HG03432 (cell line): ENCODE results near the gene NPHP1.
"Not testable (repeated sequence)": the region's sequence is repeated elsewhere in the genome, so short reads cannot be mapped to it uniquely, and the experiment has no call there.

Experiments
- ATAC-seq: cut with Tn5 transposase; IDR thresholded peaks from one replicate; pipeline ENCODE4 v1.9.1; 2021; ENCODE audit warnings: mild to moderate bottlenecking, moderate library complexity; ENCODE audit not compliant: unreplicated experiment

The NPHP1 gene

GRCh38 chr2:110105183-110105582, 99.6 kb downstream of the NPHP1 start:
- ATAC-seq: no peak

- no peak for ATAC-seq
Measured at GRCh38 chr2:110104025-110104771, 100.6 kb downstream of the NPHP1 start.

- no peak for ATAC-seq
Measured at GRCh38 chr2:110103061-110103961, 101.5 kb downstream of the NPHP1 start.

GRCh38 chr2:110101901-110102803, 102.7 kb downstream of the NPHP1 start:
- ATAC-seq: no peak

GRCh38 chr2:110101280-110101844, 103.5 kb downstream of the NPHP1 start:
- peak; percentile 75 for ATAC-seq

GRCh38 chr2:110100880-110101279, 103.9 kb downstream of the NPHP1 start:
- peak; percentile 12 for ATAC-seq

GRCh38 chr2:110100480-110100879, 104.3 kb downstream of the NPHP1 start:
- ATAC-seq: no peak

- no peak for ATAC-seq
Measured at GRCh38 chr2:110099471-110100225, 105.2 kb downstream of the NPHP1 start.

- no peak for ATAC-seq
Measured at GRCh38 chr2:110099038-110099425, 105.8 kb downstream of the NPHP1 start.

- ATAC-seq: no peak
Measured at GRCh38 chr2:110097506-110098220, 107.2 kb downstream of the NPHP1 start.

GRCh38 chr2:110095994-110096633, 108.7 kb downstream of the NPHP1 start:
- ATAC-seq: no peak

GRCh38 chr2:110094884-110095534, 109.8 kb downstream of the NPHP1 start:
- not testable (repeated sequence) for ATAC-seq

- not testable (repeated sequence) for ATAC-seq
Measured at GRCh38 chr2:110093924-110094323, 110.9 kb downstream of the NPHP1 start.

- ATAC-seq: not testable (repeated sequence)
Measured at GRCh38 chr2:110090164-110090563, 114.6 kb downstream of the NPHP1 start.

- not testable (repeated sequence) for ATAC-seq
Measured at GRCh38 chr2:110083757-110084156, 121.1 kb downstream of the NPHP1 start.

GRCh38 chr2:110083162-110083561, 121.7 kb downstream of the NPHP1 start:
- not testable (repeated sequence) for ATAC-seq

- not testable (repeated sequence) for ATAC-seq
Measured at GRCh38 chr2:110078104-110078503, 126.7 kb downstream of the NPHP1 start.

- ATAC-seq: not testable (repeated sequence)
Measured at GRCh38 chr2:110075896-110076295, 128.9 kb downstream of the NPHP1 start.
